Right lung (tissue), 5 donors: ENCODE measurements around the gene HSPB8. TPM values are rescaled to one million over a fixed set of nuclear protein-coding genes. Genes with fewer than 3 reads are reported as not detected.

Experiments
- polyA plus RNA-seq, 5 donors: library from polyadenylated mRNA; unstranded; fragments of 120-200 nt; gene quantifications; one replicate each; pipeline versions ENCODE4 v1.2.1 to v1.2.3, GENCODE V29; 2013; ENCODE audit warnings: inconsistent platforms in 1 of 5, low replicate concordance in 1 of 5; ENCODE audit not compliant: insufficient read length in 5 of 5, insufficient read depth in 1 of 5

The HSPB8 gene
- polyA plus RNA-seq, 5 donors: 13.6 to 27.7 (median 17.2) TPM

Other genes with a start within 250 kb of the HSPB8 start
- under 1 TPM; 0.23 to 0.48 (median 0.45) TPM for gene SRRM4, start 197.4 kb upstream of the HSPB8 start, polyA plus RNA-seq
- gene CCDC60, start 155.8 kb downstream of the HSPB8 start, polyA plus RNA-seq: 1 to 10 TPM in 4 of 5 donors, under 1 TPM in 1; 0.73 to 2.8 (median 1.6) TPM